CD14-positive monocyte (primary cell): ENCODE results near the gene FASTK. TPM values are rescaled to one million over a fixed set of nuclear protein-coding genes. Genes with fewer than 3 reads are reported as not detected.
A peak's percentile ranks its signal among the peaks of the same experiment; 100 is the strongest.

ENCODE experiments used
- DNase-seq, 3 donors: peaks; one replicate each; pipeline ENCODE4 v3.0.0-alpha.2; 2011 to 2022
- H2AFZ ChIP-seq: 2 replicates; pipeline ENCODE4 v1.6.0; 2012; ENCODE audit warnings: mild to moderate bottlenecking, low read depth, low read length, inconsistent platforms; ENCODE audit not compliant: insufficient read depth, poor library complexity, severe bottlenecking
- H3K27ac ChIP-seq, 2 donors: 1 replicate in 1 of 2; 2 replicates in 1 of 2; pipeline ENCODE4 v1.5.1; 2012 to 2013; ENCODE audit warnings: low read length in 2 of 2, control low read depth in 1 of 2, inconsistent platforms in 1 of 2, low read depth in 1 of 2, mild to moderate bottlenecking in 1 of 2
- H3K27me3 ChIP-seq, 2 donors: one replicate each; pipeline versions ENCODE4 v1.6.0 to v1.6.1; 2011 to 2013; ENCODE audit warnings: low read length in 2 of 2; ENCODE audit not compliant: control insufficient read depth in 2 of 2, insufficient read depth in 2 of 2
- H3K36me3 ChIP-seq, 2 donors: replicated peaks in 1 of 2; 1 replicate in 1 of 2; 2 replicates in 1 of 2; pipeline versions ENCODE4 v1.5.1 to v1.6.1; 2012 to 2013; ENCODE audit warnings: low read length in 2 of 2, control low read depth in 1 of 2, inconsistent platforms in 1 of 2, mild to moderate bottlenecking in 1 of 2; ENCODE audit not compliant: insufficient read depth in 2 of 2, control insufficient read depth in 1 of 2
- H3K4me1 ChIP-seq, 2 donors: 1 replicate in 1 of 2; 2 replicates in 1 of 2; pipeline versions ENCODE4 v1.5.1 to v1.6.1; 2012 to 2013; ENCODE audit warnings: low read length in 2 of 2, control low read depth in 1 of 2, inconsistent platforms in 1 of 2, mild to moderate bottlenecking in 1 of 2, moderate library complexity in 1 of 2; ENCODE audit not compliant: insufficient read depth in 2 of 2, control insufficient read depth in 1 of 2
- H3K4me2 ChIP-seq: replicated peaks from 2 replicates; pipeline ENCODE3; 2012; ENCODE audit warnings: low read length, moderate library complexity, mild to moderate bottlenecking; ENCODE audit not compliant: poor library complexity, severe bottlenecking; ENCODE audit errors: extremely low read depth
- H3K4me3 ChIP-seq, 3 experiments: fragments of 200-600 bp in 1 of 3; sonication (generic) in 1 of 3; replicated peaks in 1 of 3; 1 replicate in 2 of 3; 2 replicates in 1 of 3; pipeline ENCODE4 v1.5.1; 2011 to 2013; ENCODE audit warnings: low read length in 3 of 3, mild to moderate bottlenecking in 3 of 3, control low read depth in 2 of 3, low read depth in 2 of 3, inconsistent platforms in 1 of 3, moderate library complexity in 1 of 3
- H3K79me2 ChIP-seq: 2 replicates; pipeline ENCODE4 v1.6.0; 2012; ENCODE audit warnings: mild to moderate bottlenecking, control low read depth, inconsistent platforms, low read length, moderate library complexity; ENCODE audit not compliant: insufficient read depth
- H3K9ac ChIP-seq: 2 replicates; pipeline ENCODE4 v1.6.0; 2017; ENCODE audit warnings: low read length, mild to moderate bottlenecking; ENCODE audit not compliant: insufficient read depth, poor library complexity, severe bottlenecking
- H3K9me3 ChIP-seq, 2 donors: replicated peaks in 1 of 2; 1 replicate in 1 of 2; 2 replicates in 1 of 2; pipeline versions ENCODE4 v1.5.1 to v1.6.1; 2012 to 2013; ENCODE audit warnings: low read length in 2 of 2, control low read depth in 1 of 2; ENCODE audit not compliant: control insufficient read depth in 1 of 2, insufficient read depth in 1 of 2
- H4K20me1 ChIP-seq: 2 replicates; pipeline ENCODE4 v1.6.0; 2012; ENCODE audit warnings: mild to moderate bottlenecking, low read length, control low read depth, moderate library complexity; ENCODE audit not compliant: insufficient read depth
- H3K27ac Mint-ChIP-seq, 7 donors: one replicate each; pipeline ENCODE4 v1.8.0; 2020; ENCODE audit warnings: mild to moderate bottlenecking in 7 of 7, mixed read lengths in 7 of 7, moderate library complexity in 6 of 7, inconsistent platforms in 2 of 7
- H3K27me3 Mint-ChIP-seq, 3 donors: one replicate each; pipeline ENCODE4 v1.8.0; 2021 to 2022; ENCODE audit warnings: low read depth in 3 of 3, mild to moderate bottlenecking in 3 of 3, mixed read lengths in 3 of 3, moderate library complexity in 3 of 3, inconsistent platforms in 1 of 3
- H3K36me3 Mint-ChIP-seq, 2 donors: one replicate each; pipeline ENCODE4 v1.8.0; 2020; ENCODE audit warnings: mixed read lengths in 2 of 2, inconsistent platforms in 1 of 2, mild to moderate bottlenecking in 1 of 2
- H3K4me1 Mint-ChIP-seq: one replicate; pipeline ENCODE4 v1.8.0; 2020; ENCODE audit warnings: mild to moderate bottlenecking, mixed read lengths
- H3K4me3 Mint-ChIP-seq, 2 donors: one replicate each; pipeline ENCODE4 v1.8.0; 2020; ENCODE audit warnings: mild to moderate bottlenecking in 2 of 2, mixed read lengths in 2 of 2, moderate library complexity in 1 of 2
- H3K9me3 Mint-ChIP-seq, 7 donors: one replicate each; pipeline ENCODE4 v1.8.0; 2020 to 2022; ENCODE audit warnings: mixed read lengths in 7 of 7, mild to moderate bottlenecking in 6 of 7, moderate library complexity in 6 of 7, inconsistent platforms in 2 of 7
- WGBS: methylation state at CpG from one replicate; pipeline ENCODE4 v1.1.5; 2013; ENCODE audit warnings: missing lambda C conversion rate; ENCODE audit not compliant: insufficient coverage; 5-methylcytosine and 5-hydroxymethylcytosine counted together
- intact Hi-C, 2 donors: fragments of 100-400 bp; cut with micrococcal nuclease; formaldehyde crosslinking; loops; one replicate each; pipeline versions ENCODE4 v1.15.0 to v1.15.1; 2023
- polyA plus RNA-seq, 3 donors: library from polyadenylated mRNA; depleted of rRNA in 1 of 3; unstranded in 2 of 3; stranded (reverse) in 1 of 3; fragments of 300-500 nt in 2 of 3; fragments of >200 nt in 1 of 3; fragmentation: Illumina TruSeq in 2 of 3; gene quantifications; 1 replicate in 2 of 3; 2 replicates in 1 of 3; pipeline ENCODE4 v1.2.3, GENCODE V29; 2012 to 2021
- TF ChIP-seq, protein P1 (sequence below): fragments of 200-600 bp; IDR thresholded peaks from one replicate; pipeline ENCODE4 v1.8.0; 2022; ENCODE audit warnings: antibody characterized with exemption, mild to moderate bottlenecking

FASTK gene
- polyA plus RNA-seq, 3 donors = 34.7 to 110 (median 38.6) TPM

DNA sequence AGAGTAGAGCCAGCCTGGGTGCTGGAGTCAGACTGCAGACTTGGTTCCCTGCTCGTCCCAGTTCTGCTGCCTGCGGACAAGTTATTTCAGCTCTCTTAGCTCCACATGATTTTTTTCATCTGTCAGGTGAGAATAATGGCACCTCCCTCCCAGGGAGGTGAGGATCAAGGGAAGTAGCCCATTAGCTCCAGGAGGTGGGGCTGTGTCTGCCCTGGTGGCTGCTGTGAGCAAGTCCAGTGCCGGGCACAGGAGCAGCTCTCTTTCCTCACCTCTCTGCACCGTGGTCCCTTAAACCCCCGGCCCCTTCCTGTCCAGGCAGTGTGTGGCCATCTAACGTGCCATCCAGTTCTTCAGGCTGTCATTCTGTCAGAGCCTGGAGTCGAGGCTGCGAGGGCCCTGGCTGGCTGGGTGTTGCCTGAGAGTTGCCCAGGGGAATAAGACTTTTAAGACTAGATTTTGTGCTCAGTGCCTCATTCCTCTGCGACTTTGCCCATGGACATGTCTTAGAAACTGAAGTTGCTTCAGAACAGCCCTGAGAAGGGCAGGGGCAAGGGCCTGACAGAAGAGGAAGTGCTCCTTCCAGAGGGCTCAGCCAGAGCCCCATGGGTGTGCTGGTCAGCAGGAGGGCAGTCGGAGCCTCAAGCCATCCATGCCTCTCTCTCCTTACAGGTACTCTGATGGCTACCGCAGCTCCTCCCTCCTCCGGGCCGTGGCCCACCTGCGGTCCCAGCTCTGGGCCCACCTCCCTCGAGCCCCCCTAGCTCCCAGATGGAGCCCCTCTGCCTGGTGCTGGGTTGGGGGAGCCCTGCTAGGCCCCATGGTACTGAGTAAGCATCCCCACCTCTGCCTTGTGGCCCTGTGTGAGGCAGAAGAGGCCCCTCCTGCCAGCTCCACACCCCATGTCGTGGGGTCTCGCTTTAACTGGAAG, 47.4 kb downstream of the FASTK start:
- peaks cover 31 to 34% of the 10 kb centered on the region in 2 donors for H3K36me3 ChIP-seq
- peaks cover 0 to 1% (median 0%) of the 10 kb centered on the region in 7 donors for H3K9me3 Mint-ChIP-seq

DNA sequence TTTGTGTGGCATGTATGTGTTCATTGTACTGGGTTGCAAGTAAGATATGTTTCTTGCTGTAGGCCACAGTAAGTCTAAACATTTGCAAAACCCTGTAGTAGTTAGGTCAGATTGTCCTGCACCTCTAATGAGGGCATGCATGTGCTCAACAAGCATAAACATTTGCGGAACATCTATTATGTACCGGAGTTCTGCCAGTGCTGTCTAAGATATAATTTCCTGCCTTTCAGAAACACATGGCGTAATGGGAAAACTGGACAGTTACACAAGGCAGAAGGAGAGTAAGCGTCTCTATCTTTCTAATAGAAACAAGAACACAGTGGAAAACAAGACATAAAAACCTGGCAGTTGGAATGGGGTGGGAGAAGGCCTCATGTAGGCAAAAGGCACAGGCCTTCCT, 49.6 kb downstream of the FASTK start:
- no peak overlapping the region for H3K4me3 Mint-ChIP-seq
- peaks cover 0 to 1% (median 0%) of the 10 kb centered on the region in 7 donors for H3K9me3 Mint-ChIP-seq
- no peak for DNase-seq
- Histone ChIP-seq H3K9ac (no peak overlapping the region), H3K79me2 (peaks cover 4% of the 10 kb centered on the region), H3K4me2 (no peak overlapping the region), H3K36me3 (peaks cover 18 to 22% of the 10 kb centered on the region in 2 donors), H4K20me1 (no peaks in the 10 kb centered on the region), H3K4me1 (peaks cover 14 to 18% of the 10 kb centered on the region in 2 donors), H2AFZ (no peak overlapping the region), H3K27ac (no peak overlapping the region), H3K27me3 (peaks cover 0 to 3% of the 10 kb centered on the region in 2 donors), H3K4me3 (no peak overlapping the region), H3K9me3 (no peaks in the 10 kb centered on the region)
- H3K27me3 Mint-ChIP-seq = peaks cover 0 to 8% (median 3%) of the 10 kb centered on the region in 3 donors
- no CpG with 5 or more reads among the region's 4 CpGs for WGBS
- H3K4me1 Mint-ChIP-seq = peaks cover 23% of the 10 kb centered on the region
- TF ChIP-seq, protein P1, sequence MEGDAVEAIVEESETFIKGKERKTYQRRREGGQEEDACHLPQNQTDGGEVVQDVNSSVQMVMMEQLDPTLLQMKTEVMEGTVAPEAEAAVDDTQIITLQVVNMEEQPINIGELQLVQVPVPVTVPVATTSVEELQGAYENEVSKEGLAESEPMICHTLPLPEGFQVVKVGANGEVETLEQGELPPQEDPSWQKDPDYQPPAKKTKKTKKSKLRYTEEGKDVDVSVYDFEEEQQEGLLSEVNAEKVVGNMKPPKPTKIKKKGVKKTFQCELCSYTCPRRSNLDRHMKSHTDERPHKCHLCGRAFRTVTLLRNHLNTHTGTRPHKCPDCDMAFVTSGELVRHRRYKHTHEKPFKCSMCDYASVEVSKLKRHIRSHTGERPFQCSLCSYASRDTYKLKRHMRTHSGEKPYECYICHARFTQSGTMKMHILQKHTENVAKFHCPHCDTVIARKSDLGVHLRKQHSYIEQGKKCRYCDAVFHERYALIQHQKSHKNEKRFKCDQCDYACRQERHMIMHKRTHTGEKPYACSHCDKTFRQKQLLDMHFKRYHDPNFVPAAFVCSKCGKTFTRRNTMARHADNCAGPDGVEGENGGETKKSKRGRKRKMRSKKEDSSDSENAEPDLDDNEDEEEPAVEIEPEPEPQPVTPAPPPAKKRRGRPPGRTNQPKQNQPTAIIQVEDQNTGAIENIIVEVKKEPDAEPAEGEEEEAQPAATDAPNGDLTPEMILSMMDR = no peak
- peaks cover 21 to 24% of the 10 kb centered on the region in 2 donors for H3K36me3 Mint-ChIP-seq
- intact Hi-C loops = loop anchor here in 1 of 2 donors (10.0 kb wide), 1 partner anchor 64 kb away; no protein-coding TSS in a partner anchor
- H3K27ac Mint-ChIP-seq = no peak overlapping the region

More for the DNA sequence above, 47.4 kb downstream of the FASTK start:
- H3K4me3 ChIP-seq = no peak overlapping the region
- no peak overlapping the region for H3K4me3 Mint-ChIP-seq
- TF ChIP-seq, protein P1 = no peak
- intact Hi-C loops = loop anchor here in 1 of 2 donors (10.0 kb wide), 1 partner anchor 62 kb away; no protein-coding TSS in a partner anchor
- H3K36me3 Mint-ChIP-seq = peaks cover 34 to 39% of the 10 kb centered on the region in 2 donors
- peak overlapping the region in 1 of 2 donors; percentile 17 for H3K27ac ChIP-seq
- peaks cover 13% of the 10 kb centered on the region for H3K4me1 Mint-ChIP-seq
- WGBS = 95% methylated on average over 16 of the region's 17 CpGs
- no peak overlapping the region for H3K4me2 ChIP-seq
- no peaks in the 10 kb centered on the region for H3K27me3 Mint-ChIP-seq
- no peaks in the 10 kb centered on the region for H4K20me1 ChIP-seq
- H3K4me1 ChIP-seq = peaks cover 7 to 10% of the 10 kb centered on the region in 2 donors
- peak overlapping the region in 2 of 7 donors; percentile 19 to 68 for H3K27ac Mint-ChIP-seq
- no peak overlapping the region for H2AFZ ChIP-seq
- no peak for DNase-seq
- H3K9ac ChIP-seq = no peak overlapping the region
- no peaks in the 10 kb centered on the region for H3K9me3 ChIP-seq
- peaks cover 4% of the 10 kb centered on the region for H3K79me2 ChIP-seq
- H3K27me3 ChIP-seq = no peaks in the 10 kb centered on the region
